ACHN (cell line): ENCODE results near the gene BTG1.
"Not testable (repeated sequence)": the region's sequence is repeated elsewhere in the genome, so short reads cannot be mapped to it uniquely, and the experiment has no call there.

Experiments used
- DNase-seq: peaks from one replicate; pipeline ENCODE4 v3.0.0-alpha.2; 2015
- in situ Hi-C: cut with HindIII; loops from 2 replicates; pipeline ENCODE4 v1.10.0; 2017; ENCODE audit warnings: low sequenced_read_pairs, low pct_ligation_motif_present, low pct_unique_long_range_greater_than_20kb

Gene BTG1

GRCh38 chr12:92110083-92110640 lies 35.5 kb downstream of the BTG1 start:
- DNase-seq = no peak
- in situ Hi-C loops = no loop called here

DNA sequence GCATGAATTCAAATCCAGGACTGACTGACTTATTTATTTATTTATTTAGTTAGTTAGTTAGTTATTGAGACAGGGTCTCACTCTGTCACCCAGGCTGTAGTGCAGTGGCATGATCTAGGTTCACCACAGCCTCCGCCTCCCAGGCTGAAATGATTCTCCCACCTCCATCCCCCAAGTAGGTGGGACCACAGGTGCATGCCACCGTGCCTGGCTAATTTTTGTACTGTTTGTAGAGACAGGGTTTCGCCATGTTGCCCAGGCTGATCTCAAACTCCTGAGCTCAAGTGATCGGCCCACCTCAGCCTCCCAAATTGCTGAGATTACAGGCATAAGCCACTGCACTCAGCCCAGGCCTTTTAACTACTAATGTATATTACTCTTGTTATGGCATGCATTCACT lies 36.0 kb downstream of the BTG1 start:
- no peak for DNase-seq
- in situ Hi-C loops = no loop called here

DNA sequence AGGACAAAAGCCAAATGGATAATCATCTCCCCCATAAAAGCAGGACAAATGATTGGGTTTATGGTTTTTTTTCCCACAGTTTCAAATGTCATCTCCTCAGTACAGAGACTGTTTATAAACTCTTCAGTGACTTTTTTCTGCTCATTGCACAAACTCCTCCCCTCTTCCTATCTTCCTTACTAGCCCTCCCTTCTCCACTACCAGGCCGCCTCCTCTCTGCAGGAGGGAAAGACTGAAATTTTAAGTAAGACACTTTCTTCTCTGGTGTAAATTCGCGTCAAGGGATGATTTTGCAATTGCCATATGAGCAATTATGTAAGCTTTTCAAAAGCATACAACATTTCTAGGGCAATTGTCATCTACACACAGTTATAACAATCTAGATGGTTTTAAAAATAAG lies 37.0 kb downstream of the BTG1 start:
- in situ Hi-C loops = no loop called here
- DNase-seq = no peak

DNA sequence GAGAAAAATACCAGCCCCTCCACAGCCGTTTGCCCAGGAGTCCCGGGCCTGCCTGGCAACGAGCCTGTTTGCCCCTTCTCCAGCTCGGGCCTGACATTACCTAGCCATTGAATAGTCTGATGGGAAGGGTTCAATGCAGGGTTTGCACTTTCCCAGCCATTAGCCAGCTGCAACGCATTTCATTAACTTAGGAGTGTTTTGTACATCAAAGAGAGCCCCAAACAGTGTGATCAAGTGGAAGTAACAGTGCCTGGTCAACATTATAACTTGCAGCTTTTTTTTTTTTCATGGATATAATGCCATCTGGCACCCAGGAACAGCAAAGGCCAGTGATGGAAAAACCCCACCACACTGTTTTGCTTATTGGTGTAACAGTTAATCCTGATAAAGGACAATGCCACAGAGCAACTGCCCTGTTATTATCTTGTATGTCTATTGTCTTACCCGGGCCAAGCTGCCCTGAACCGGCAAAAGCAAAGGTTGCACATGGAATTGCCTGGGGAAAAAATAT lies 38.0 kb downstream of the BTG1 start:
- no peak for DNase-seq
- in situ Hi-C loops = no loop called here

GRCh38 chr12:92107094-92107493 lies 38.6 kb downstream of the BTG1 start:
- no peak for DNase-seq
- in situ Hi-C loops = no loop called here

GRCh38 chr12:92105676-92106075 lies 40.0 kb downstream of the BTG1 start:
- in situ Hi-C loops = no loop called here
- no peak for DNase-seq

- no peak for DNase-seq
- in situ Hi-C loops = no loop called here
Observed at GRCh38 chr12:92105110-92105509, 40.5 kb downstream of the BTG1 start.

DNA sequence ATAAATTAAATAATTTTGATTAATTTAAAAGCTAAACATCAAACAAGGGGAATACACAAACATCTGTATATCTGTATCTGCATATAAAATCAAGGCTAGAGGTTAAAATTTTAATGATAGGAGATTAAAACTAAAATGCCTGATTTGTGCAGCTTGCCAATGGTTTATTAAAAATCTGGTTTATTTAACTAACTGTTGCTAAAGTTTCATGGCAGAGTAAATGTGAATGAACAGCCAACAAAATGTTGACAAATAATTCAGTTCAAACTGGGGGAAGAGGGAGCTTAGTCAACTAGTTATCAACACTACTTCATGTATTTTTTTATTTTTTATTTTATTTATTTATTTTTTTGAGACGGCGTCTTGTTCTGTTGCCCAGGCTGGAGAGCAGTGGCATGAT lies 43.0 kb downstream of the BTG1 start:
- DNase-seq = no peak

DNA sequence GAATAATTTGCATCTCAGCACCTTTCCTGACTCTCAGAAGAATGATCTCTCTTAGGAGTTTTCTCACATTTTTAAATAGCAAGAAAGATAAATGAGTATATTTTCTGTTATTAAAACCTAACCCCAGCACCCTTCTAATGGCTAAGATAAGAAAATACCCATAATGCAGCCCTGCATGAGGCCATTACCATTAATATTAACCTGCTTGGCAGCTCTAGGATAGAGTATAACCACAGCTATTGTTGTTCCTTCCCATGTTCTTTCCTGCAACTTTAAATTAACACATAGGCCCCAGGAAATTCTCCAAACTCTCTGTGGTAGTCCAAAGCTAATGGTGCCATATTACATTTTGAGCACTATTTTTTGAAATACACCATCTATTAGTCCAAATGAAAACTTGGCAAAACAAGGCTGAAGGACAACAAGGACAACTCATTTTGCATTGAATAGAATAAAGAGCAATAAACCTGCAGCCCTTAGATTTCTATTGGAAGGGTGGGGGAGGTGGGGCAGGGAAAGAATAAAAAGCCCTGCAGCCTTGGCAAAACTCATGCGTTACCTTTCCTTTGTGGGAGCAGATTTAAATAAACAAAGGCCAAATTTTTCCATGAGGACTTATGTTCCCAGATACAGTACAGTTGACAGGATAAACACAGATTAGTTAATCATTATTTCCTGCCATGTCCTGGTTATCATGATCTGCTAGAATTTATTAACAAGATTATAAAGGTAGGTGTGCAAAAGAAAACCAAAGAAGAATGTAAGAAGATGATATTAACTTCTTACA lies 46.9 kb downstream of the BTG1 start:
- in situ Hi-C loops = no loop called here
- DNase-seq = no peak

More for the DNA sequence above, 43.0 kb downstream of the BTG1 start:
- in situ Hi-C loops = no loop called here

- in situ Hi-C loops = no loop called here
Observed at GRCh38 chr12:92096346-92097136, 49.1 kb downstream of the BTG1 start.

DNA sequence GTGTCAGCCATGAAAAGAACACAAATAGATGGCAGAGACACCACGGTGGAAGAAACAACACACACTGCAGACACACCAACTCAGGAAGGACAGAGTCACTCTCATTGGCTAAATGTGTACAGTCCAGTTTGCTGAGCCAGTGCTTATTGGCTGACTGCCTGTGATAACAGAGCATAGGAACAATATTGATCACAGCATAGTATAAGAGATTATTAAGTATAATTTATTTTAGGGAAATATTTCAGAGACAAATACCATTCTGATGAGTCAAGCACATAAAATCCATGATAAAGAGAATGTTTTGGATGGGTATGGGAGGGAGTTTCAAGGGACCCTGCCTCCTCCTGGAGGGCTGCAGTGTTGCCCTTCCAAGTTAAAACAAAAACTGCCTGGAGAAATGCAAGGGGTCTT lies 50.9 kb downstream of the BTG1 start:
- no peak for DNase-seq
- in situ Hi-C loops = no loop called here

More at GRCh38 chr12:92096346-92097136, 49.1 kb downstream of the BTG1 start:
- no peak for DNase-seq

GRCh38 chr12:92094301-92094700 lies 51.3 kb downstream of the BTG1 start:
- in situ Hi-C loops, DNase-seq: not testable (repeated sequence)
